8988T (cell line): ENCODE measurements around the gene CTIF.
"Not testable (repeated sequence)": the region's sequence is repeated elsewhere in the genome, so short reads cannot be mapped to it uniquely, and the experiment has no call there.

ENCODE experiments used
- DNase-seq: peaks from one replicate; pipeline ENCODE4 v3.0.0; 2011

Gene CTIF

GRCh38 chr18:48811977-48812451 lies 273.2 kb downstream of the CTIF start:
- DNase-seq, result not testable (repeated sequence)

GRCh38 chr18:48813321-48813720 lies 274.5 kb downstream of the CTIF start:
- no peak for DNase-seq

GRCh38 chr18:48813833-48814489 lies 275.1 kb downstream of the CTIF start:
- no peak for DNase-seq

- no peak for DNase-seq
These were observed 275.8 kb downstream of the CTIF start for GRCh38 chr18:48814490-48815178.

- no peak for DNase-seq
These were observed 276.3 kb downstream of the CTIF start for GRCh38 chr18:48815179-48815515.

GRCh38 chr18:48815581-48816324 lies 276.9 kb downstream of the CTIF start:
- DNase-seq, result no peak

GRCh38 chr18:48816554-48816953 lies 277.7 kb downstream of the CTIF start:
- no peak for DNase-seq

- no peak for DNase-seq
These were observed 278.2 kb downstream of the CTIF start for GRCh38 chr18:48817021-48817461.

GRCh38 chr18:48818329-48819254 lies 279.8 kb downstream of the CTIF start:
- no peak for DNase-seq

GRCh38 chr18:48819276-48819675 lies 280.4 kb downstream of the CTIF start:
- no peak for DNase-seq

- DNase-seq, result no peak
These were observed 281.1 kb downstream of the CTIF start for GRCh38 chr18:48819781-48820482.

- no peak for DNase-seq
These were observed 281.8 kb downstream of the CTIF start for GRCh38 chr18:48820483-48821250.

GRCh38 chr18:48821251-48821590 lies 282.4 kb downstream of the CTIF start:
- DNase-seq, result no peak

- no peak for DNase-seq
These were observed 283.0 kb downstream of the CTIF start for GRCh38 chr18:48821845-48822244.

- DNase-seq, result no peak
These were observed 285.6 kb downstream of the CTIF start for GRCh38 chr18:48824231-48824970.

GRCh38 chr18:48825101-48825745 lies 286.4 kb downstream of the CTIF start:
- no peak for DNase-seq

GRCh38 chr18:48826271-48826670 lies 287.4 kb downstream of the CTIF start:
- DNase-seq, result no peak

- no peak for DNase-seq
These were observed 288.0 kb downstream of the CTIF start for GRCh38 chr18:48826806-48827205.

- no peak for DNase-seq
These were observed 288.7 kb downstream of the CTIF start for GRCh38 chr18:48827291-48828193.
